Ovary (tissue), 9 donors: ENCODE measurements around the gene HOXA5. TPM values are rescaled to one million over a fixed set of nuclear protein-coding genes. Genes with fewer than 3 reads are reported as not detected.

Experiments used
- DNase-seq, 5 donors: peaks; one replicate each; pipeline ENCODE4 v3.0.0-alpha.2; 2019 to 2020
- H3K27ac ChIP-seq, 2 donors: fragments of 200-600 bp; one replicate each; pipeline versions ENCODE4 v1.5.1 to v1.8.0; 2019 to 2022
- H3K27me3 ChIP-seq: fragments of 200-600 bp; one replicate; pipeline ENCODE4 v1.8.0; 2022
- H3K36me3 ChIP-seq: fragments of 200-600 bp; sonication (generic); one replicate; pipeline ENCODE4 v1.5.1; 2019
- H3K4me1 ChIP-seq: one replicate; pipeline ENCODE4 v1.8.1; 2013; ENCODE audit warnings: mild to moderate bottlenecking, moderate library complexity; ENCODE audit not compliant: insufficient read depth
- H3K4me3 ChIP-seq: fragments of 200-600 bp; sonication (generic); one replicate; pipeline ENCODE4 v1.5.1; 2017
- H3K9me3 ChIP-seq, 2 donors: fragments of 200-600 bp in 1 of 2; sonication (generic) in 1 of 2; one replicate each; pipeline versions ENCODE4 v1.5.1 to v1.8.1; 2013 to 2019; ENCODE audit warnings: mild to moderate bottlenecking in 1 of 2, moderate library complexity in 1 of 2
- EP300 ChIP-seq: sonication (generic); formaldehyde crosslinking; IDR thresholded peaks from one replicate; pipeline ENCODE4 v1.6.1; 2017; ENCODE audit warnings: antibody characterized with exemption
- POLR2A ChIP-seq: fragments of 450-650 bp; IDR thresholded peaks from one replicate; pipeline ENCODE4 v1.6.1; 2017; ENCODE audit warnings: antibody characterized with exemption, mild to moderate bottlenecking, moderate library complexity
- WGBS, 3 donors: extraction: QIAGEN DNeasy Blood & Tissue Kit in 1 of 3; methylation state at CpG; one replicate each; pipeline versions ENCODE4 v1.1.5 to v1.1.7; 2013 to 2017; 5-methylcytosine and 5-hydroxymethylcytosine counted together
- intact Hi-C, 4 donors: fragments of 100-400 bp; cut with DNase I; formaldehyde crosslinking; loops; one replicate each; pipeline versions ENCODE4 v1.11.0 to v1.15.1; 2022 to 2023
- polyA plus RNA-seq, 2 donors: library from polyadenylated mRNA; stranded (reverse); fragments of 200-250 nt in 1 of 2; fragments of 350-450 nt in 1 of 2; fragmentation: Illumina TruSeq in 1 of 2; extraction: RNeasy Lipid Tissue Mini Kit (QIAGEN cat#74804) in 1 of 2; gene quantifications; one replicate each; pipeline ENCODE4 v1.2.3, GENCODE V29; 2013 to 2014
- total RNA-seq, 7 donors: library from RNA; depleted of rRNA in 2 of 7; stranded (reverse); fragments of >200 nt in 2 of 7; fragmentation: NEBNext Ultra II Directional in 3 of 7; extraction: Animal tissue kit (Norgen Biotek cat#: 25700) in 3 of 7; gene quantifications; one replicate each; pipeline versions ENCODE4 v1.1.0 to v1.2.4, GENCODE V29; 2016 to 2023
- TF ChIP-seq, protein P1 (sequence below), 3 donors: fragments of 450-650 bp in 2 of 3; fragments of 200-600 bp in 1 of 3; IDR thresholded peaks; one replicate each; pipeline versions ENCODE4 v1.5.1 to v1.8.0; 2016 to 2022; ENCODE audit warnings: antibody characterized with exemption in 3 of 3, mild to moderate bottlenecking in 1 of 3
- donor health status: DM: no; HTN: no; CAD: no; lungs with moderate emphysema.
- donor health status: DM: no; HTN: no; CAD: no.
- donor health status: Bipolar disorder and iron deficiency.
- donor health status: DM: yes; HTN: yes; CAD: no.
- donor health status: DM: no; HTN: no; CAD: no.
- donor health status: DM: yes; HTN: yes; CAD: no.

The HOXA5 gene
- total and polyA plus RNA-seq, 9 donors, result 0.40 to 29.6 (median 1.8) TPM

DNA sequence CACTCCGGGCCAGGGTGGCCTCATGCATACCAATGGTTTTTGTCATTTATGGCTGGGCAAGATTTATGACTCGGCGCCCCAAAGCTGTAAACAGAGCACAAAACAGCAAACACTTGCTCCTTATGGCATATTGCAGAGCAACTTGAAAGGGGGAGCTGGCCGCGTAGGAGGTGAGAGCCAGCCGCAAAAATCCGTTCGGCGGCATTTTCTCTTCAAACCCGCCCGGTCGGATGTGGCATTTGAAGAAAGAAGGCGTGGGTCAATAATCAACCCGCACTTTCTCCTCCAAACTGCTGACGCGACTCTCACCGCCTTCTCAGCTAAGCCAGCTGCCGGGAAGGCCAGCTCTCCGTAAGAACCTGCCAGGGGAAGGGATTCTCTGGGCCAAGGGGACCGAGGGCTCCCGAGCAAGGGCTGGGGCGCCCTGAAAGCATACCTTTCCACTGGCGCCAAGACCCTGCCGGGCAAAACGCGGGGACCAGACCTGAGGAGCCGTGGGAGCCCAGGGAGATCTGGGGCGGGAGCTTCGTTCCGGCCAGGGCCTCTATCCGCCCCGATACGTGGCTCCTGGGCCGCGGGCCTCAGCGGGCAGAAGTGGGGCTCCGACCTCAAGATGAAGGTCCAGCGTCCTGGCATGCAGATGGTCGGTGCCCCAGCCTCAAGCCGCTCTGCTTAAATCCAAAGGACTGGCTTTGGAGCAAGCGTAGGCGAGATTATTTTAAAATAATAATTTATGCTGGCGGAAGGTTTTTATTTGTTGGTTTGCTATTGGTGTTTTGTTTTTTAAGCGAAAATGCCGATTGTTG is 28.1 kb downstream of the HOXA5 start:
- intact Hi-C loops, result no loop called here
- Histone ChIP-seq H3K27ac (peak overlapping the region in 1 of 2 donors; percentile 76), H3K4me3 (peak overlapping the region; percentile 24), H3K27me3 (peaks cover 2% of the 10 kb centered on the region), H3K36me3 (no peaks in the 10 kb centered on the region), H3K9me3 (no peaks in the 10 kb centered on the region), H3K4me1 (no peaks in the 10 kb centered on the region)
- DNase-seq, result peak in 1 of 5 donors; percentile 58
- TF ChIP-seq POLR2A (no peak), EP300 (no peak)
- TF ChIP-seq, protein P1, sequence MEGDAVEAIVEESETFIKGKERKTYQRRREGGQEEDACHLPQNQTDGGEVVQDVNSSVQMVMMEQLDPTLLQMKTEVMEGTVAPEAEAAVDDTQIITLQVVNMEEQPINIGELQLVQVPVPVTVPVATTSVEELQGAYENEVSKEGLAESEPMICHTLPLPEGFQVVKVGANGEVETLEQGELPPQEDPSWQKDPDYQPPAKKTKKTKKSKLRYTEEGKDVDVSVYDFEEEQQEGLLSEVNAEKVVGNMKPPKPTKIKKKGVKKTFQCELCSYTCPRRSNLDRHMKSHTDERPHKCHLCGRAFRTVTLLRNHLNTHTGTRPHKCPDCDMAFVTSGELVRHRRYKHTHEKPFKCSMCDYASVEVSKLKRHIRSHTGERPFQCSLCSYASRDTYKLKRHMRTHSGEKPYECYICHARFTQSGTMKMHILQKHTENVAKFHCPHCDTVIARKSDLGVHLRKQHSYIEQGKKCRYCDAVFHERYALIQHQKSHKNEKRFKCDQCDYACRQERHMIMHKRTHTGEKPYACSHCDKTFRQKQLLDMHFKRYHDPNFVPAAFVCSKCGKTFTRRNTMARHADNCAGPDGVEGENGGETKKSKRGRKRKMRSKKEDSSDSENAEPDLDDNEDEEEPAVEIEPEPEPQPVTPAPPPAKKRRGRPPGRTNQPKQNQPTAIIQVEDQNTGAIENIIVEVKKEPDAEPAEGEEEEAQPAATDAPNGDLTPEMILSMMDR (IDR thresholded peaks at IDR 0.05), result no peak
- 16 to 38% (median 27%) methylated on average over 45 of the region's 45 CpGs for WGBS, 3 donors

DNA sequence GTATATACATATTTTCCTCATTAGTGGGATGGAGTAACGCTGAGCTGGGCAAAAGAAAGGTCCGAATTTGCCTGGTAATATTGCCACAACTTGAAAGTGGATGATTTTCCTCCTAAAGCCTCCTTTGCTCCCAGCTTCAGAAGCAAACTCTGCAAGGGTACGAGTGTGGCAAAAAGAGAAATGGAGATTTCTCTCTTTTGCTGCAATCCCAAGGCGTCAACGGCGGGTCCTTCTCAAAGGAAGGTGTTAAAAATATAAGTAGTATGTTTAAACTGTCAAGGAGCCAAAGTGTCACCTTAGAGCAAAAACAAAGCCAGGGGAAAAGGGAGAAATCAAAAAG is 28.6 kb downstream of the HOXA5 start:
- intact Hi-C loops, result no loop called here
- peak overlapping the region; percentile 24 for H3K4me3 ChIP-seq
- no peaks in the 10 kb centered on the region for H3K9me3 ChIP-seq
- no peak for DNase-seq
- peak overlapping the region in 1 of 2 donors; percentile 76 for H3K27ac ChIP-seq
- TF ChIP-seq EP300 (no peak), POLR2A (no peak)
- TF ChIP-seq, protein P1 (IDR thresholded peaks at IDR 0.05), result no peak
- H3K4me1 ChIP-seq, result no peaks in the 10 kb centered on the region
- peaks cover 3% of the 10 kb centered on the region for H3K27me3 ChIP-seq
- WGBS, 3 donors, result 43 to 61% (median 57%) methylated on average over 6 of the region's 6 CpGs
- no peaks in the 10 kb centered on the region for H3K36me3 ChIP-seq

DNA sequence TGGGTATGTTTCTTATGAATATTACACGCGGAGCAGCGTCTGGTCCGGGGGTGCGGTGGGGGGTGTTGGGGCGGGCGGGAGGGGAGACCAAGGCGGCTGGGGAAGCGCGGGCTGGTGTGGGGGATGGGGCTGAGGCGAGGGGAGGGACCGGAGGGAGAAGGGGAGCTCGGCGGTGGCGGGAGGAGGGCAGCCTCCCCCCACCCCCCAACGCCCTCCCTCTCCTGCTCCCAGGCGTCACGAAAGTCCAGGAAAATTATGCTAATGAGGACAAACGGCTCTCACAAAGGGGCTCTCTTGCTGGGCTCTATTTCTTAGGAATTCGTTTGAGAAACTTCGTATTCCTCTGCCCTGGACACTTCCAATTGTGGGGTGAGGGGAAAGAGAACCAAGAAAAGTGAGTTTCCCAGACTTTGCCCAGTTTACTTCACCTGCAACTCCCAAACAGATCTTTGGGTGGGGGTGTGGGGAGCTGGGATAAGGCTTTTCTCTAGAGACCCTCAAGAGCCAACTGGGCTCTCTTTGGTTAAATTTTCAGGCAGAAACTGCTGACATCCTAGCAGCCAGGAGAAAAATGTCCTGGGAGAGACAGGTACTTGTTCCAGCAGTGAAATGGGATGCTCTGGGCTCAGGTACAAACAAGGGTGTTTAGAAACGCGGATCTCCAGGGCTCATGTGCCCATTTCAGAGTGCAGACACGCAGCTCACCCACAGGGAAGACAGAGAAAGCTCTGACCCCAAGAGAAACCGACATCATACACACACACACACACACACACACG is 29.3 kb downstream of the HOXA5 start:
- Histone ChIP-seq H3K4me3 (peak overlapping the region; percentile 49), H3K4me1 (no peaks in the 10 kb centered on the region), H3K27me3 (peaks cover 3% of the 10 kb centered on the region), H3K9me3 (no peaks in the 10 kb centered on the region), H3K27ac (peak overlapping the region; percentile 21 to 80), H3K36me3 (no peaks in the 10 kb centered on the region)
- TF ChIP-seq POLR2A, result no peak
- no peak for TF ChIP-seq EP300
- TF ChIP-seq, protein P1 (IDR thresholded peaks at IDR 0.05), result no peak
- DNase-seq, result peak in 4 of 5 donors; percentile 41 to 84 (median 59)
- 6 to 16% (median 12%) methylated on average over 16 to 26 of the region's 26 CpGs for WGBS, 3 donors
- intact Hi-C loops, result no loop called here

DNA sequence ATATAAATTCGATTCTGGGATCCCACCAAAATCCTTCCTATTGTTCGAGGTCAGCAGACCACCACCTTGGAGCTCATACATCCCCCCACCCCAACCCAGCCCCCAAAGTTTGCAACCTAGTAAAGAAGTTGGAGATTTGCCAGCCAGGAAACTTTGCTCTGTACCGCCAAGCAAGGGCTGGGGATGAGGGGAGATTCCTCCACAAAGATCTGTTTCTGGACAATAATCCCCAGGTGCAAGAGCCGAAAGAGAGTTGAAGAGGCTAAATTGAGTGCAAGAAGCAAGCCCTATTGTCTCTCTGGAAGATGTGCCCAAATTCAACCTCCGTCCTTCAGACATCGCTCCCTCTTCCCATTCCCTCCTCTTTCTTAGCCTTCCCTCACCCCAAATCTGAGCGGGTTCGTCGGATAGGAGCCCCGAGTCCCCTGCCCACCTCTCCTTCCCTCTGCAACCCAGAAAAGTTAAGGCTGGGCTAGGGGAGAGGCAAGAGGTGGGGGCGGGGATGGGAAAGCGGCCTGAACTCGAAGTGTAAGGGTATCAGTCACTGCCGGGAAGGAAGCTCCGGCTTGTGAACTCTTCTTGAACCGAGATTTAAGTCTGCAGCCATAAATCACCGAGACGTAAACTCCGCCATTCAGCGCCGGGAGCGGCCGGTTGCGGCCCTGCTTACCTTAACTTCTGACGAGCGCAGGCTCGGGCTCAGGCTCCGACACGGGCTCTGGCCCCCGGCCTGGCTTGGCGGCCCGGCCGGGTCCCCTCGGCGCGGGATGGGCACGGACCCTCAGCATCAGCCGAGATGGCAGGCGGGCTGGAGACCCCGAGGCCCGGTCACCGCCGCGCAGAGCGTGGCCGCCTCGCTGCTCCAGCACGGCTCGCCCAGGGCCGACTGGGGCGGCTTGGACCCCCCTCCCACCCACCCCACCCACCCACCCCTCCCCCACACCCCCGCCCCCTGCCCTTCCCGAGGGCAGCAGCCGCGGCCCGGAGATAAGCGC is 30.2 kb downstream of the HOXA5 start:
- DNase-seq, result peak in 2 of 5 donors; percentile 60 to 78
- WGBS, 3 donors, result 8 to 10% (median 9%) methylated on average over 20 to 57 of the region's 57 CpGs
- H3K4me1 ChIP-seq, result no peaks in the 10 kb centered on the region
- TF ChIP-seq POLR2A, result no peak
- TF ChIP-seq, protein P1 (IDR thresholded peaks at IDR 0.05), result no peak
- TF ChIP-seq EP300, result no peak
- no peaks in the 10 kb centered on the region for H3K9me3 ChIP-seq
- H3K27me3 ChIP-seq, result peaks cover 3% of the 10 kb centered on the region
- intact Hi-C loops, result no loop called here
- no peaks in the 10 kb centered on the region for H3K36me3 ChIP-seq
- H3K27ac ChIP-seq, result peak overlapping the region; percentile 21 to 80
- peak overlapping the region; percentile 49 for H3K4me3 ChIP-seq
